Skeletal muscle tissue (tissue), 4 donors: ENCODE data around the gene ARID5B. TPM values are rescaled to one million over a fixed set of nuclear protein-coding genes. Genes with fewer than 3 reads are reported as not detected.

ENCODE experiments used
- H3K27ac ChIP-seq: one replicate; pipeline ENCODE4 v1.7.0; 2013; ENCODE audit warnings: mild to moderate bottlenecking, low read depth, low read length, inconsistent platforms
- H3K27me3 ChIP-seq, 3 donors: one replicate each; pipeline ENCODE4 v1.7.0; 2013; ENCODE audit warnings: low read length in 3 of 3; ENCODE audit not compliant: control insufficient read depth in 3 of 3, insufficient read depth in 3 of 3
- H3K36me3 ChIP-seq, 3 donors: one replicate each; pipeline ENCODE4 v1.7.0; 2013; ENCODE audit warnings: low read length in 3 of 3; ENCODE audit not compliant: control insufficient read depth in 3 of 3, insufficient read depth in 3 of 3
- H3K4me1 ChIP-seq, 3 donors: one replicate each; pipeline ENCODE4 v1.7.0; 2013; ENCODE audit warnings: low read length in 3 of 3, mild to moderate bottlenecking in 3 of 3; ENCODE audit not compliant: control insufficient read depth in 3 of 3, insufficient read depth in 3 of 3
- H3K4me3 ChIP-seq, 3 donors: one replicate each; pipeline ENCODE4 v1.7.0; 2013; ENCODE audit warnings: low read length in 3 of 3
- H3K9ac ChIP-seq, 3 donors: one replicate each; pipeline ENCODE4 v1.7.0; 2013; ENCODE audit warnings: low read length in 3 of 3, mild to moderate bottlenecking in 3 of 3, moderate library complexity in 2 of 3, low read depth in 1 of 3
- H3K9me3 ChIP-seq, 3 donors: one replicate each; pipeline ENCODE4 v1.7.0; 2013; ENCODE audit warnings: low read length in 3 of 3; ENCODE audit not compliant: control insufficient read depth in 3 of 3
- total RNA-seq: library from RNA; depleted of rRNA; stranded (reverse); fragments of >200 nt; gene quantifications from one replicate; pipeline ENCODE4 v1.2.3, GENCODE V29; 2014
- donor health status: Osteomylitis.

Gene ARID5B
- total RNA-seq, 1 donor from 2014 or later = 27.7 TPM

GRCh38 chr10:62093863-62094291 lies 192.4 kb downstream of the ARID5B start:
- Histone ChIP-seq H3K36me3 (peaks cover 29 to 45% (median 38%) of the 10 kb centered on the region in 3 donors), H3K9me3 (no peaks in the 10 kb centered on the region), H3K9ac (no peak overlapping the region), H3K27me3 (no peaks in the 10 kb centered on the region), H3K4me1 (peaks cover 15 to 41% (median 15%) of the 10 kb centered on the region in 3 donors), H3K4me3 (no peak overlapping the region), H3K27ac (peak overlapping the region; percentile 31)

GRCh38 chr10:62095181-62096122 lies 194.0 kb downstream of the ARID5B start:
- Histone ChIP-seq H3K4me3 (no peak overlapping the region), H3K9me3 (no peaks in the 10 kb centered on the region), H3K27ac (peak overlapping the region; percentile 63), H3K36me3 (peaks cover 23 to 33% (median 30%) of the 10 kb centered on the region in 3 donors), H3K27me3 (no peaks in the 10 kb centered on the region), H3K4me1 (peaks cover 15 to 42% (median 15%) of the 10 kb centered on the region in 3 donors), H3K9ac (no peak overlapping the region)

- H3K27ac ChIP-seq = peak overlapping the region; percentile 54
- peaks cover 17 to 25% (median 20%) of the 10 kb centered on the region in 3 donors for H3K36me3 ChIP-seq
- no peaks in the 10 kb centered on the region for H3K27me3 ChIP-seq
- no peaks in the 10 kb centered on the region for H3K9me3 ChIP-seq
- H3K4me1 ChIP-seq = peaks cover 15 to 42% (median 15%) of the 10 kb centered on the region in 3 donors
- no peak overlapping the region for H3K9ac ChIP-seq
- no peak overlapping the region for H3K4me3 ChIP-seq
Observed at GRCh38 chr10:62096256-62096933, 194.9 kb downstream of the ARID5B start.

- Histone ChIP-seq H3K27me3 (no peaks in the 10 kb centered on the region), H3K36me3 (peaks cover 0 to 6% (median 0%) of the 10 kb centered on the region in 3 donors), H3K4me3 (no peak overlapping the region), H3K27ac (peak overlapping the region; percentile 20), H3K9me3 (no peaks in the 10 kb centered on the region), H3K4me1 (peaks cover 11 to 29% (median 11%) of the 10 kb centered on the region in 3 donors), H3K9ac (no peak overlapping the region)
Observed at GRCh38 chr10:62098278-62099121, 197.0 kb downstream of the ARID5B start.

GRCh38 chr10:62099299-62099698 lies 197.8 kb downstream of the ARID5B start:
- no peak overlapping the region for H3K27ac ChIP-seq
- H3K4me1 ChIP-seq = peaks cover 4 to 22% (median 7%) of the 10 kb centered on the region in 3 donors
- H3K4me3 ChIP-seq = no peak overlapping the region
- no peaks in the 10 kb centered on the region for H3K27me3 ChIP-seq
- no peaks in the 10 kb centered on the region for H3K36me3 ChIP-seq
- no peaks in the 10 kb centered on the region for H3K9me3 ChIP-seq
- no peak overlapping the region for H3K9ac ChIP-seq

- H3K27ac ChIP-seq = no peak overlapping the region
- H3K27me3 ChIP-seq = no peaks in the 10 kb centered on the region
- H3K9me3 ChIP-seq = no peaks in the 10 kb centered on the region
- H3K4me1 ChIP-seq = peaks cover 0 to 1% (median 0%) of the 10 kb centered on the region in 3 donors
- no peak overlapping the region for H3K4me3 ChIP-seq
- no peak overlapping the region for H3K9ac ChIP-seq
- no peaks in the 10 kb centered on the region for H3K36me3 ChIP-seq
Observed at GRCh38 chr10:62103857-62104256, 202.4 kb downstream of the ARID5B start.

- no peaks in the 10 kb centered on the region for H3K36me3 ChIP-seq
- peaks cover 0 to 5% (median 0%) of the 10 kb centered on the region in 3 donors for H3K4me1 ChIP-seq
- no peak overlapping the region for H3K9ac ChIP-seq
- no peaks in the 10 kb centered on the region for H3K9me3 ChIP-seq
- H3K4me3 ChIP-seq = no peak overlapping the region
- H3K27me3 ChIP-seq = no peaks in the 10 kb centered on the region
- H3K27ac ChIP-seq = no peak overlapping the region
Observed at GRCh38 chr10:62106929-62107519, 205.5 kb downstream of the ARID5B start.

GRCh38 chr10:62108759-62109586 lies 207.5 kb downstream of the ARID5B start:
- no peak overlapping the region for H3K27ac ChIP-seq
- H3K36me3 ChIP-seq = no peaks in the 10 kb centered on the region
- peaks cover 0 to 5% (median 0%) of the 10 kb centered on the region in 3 donors for H3K4me1 ChIP-seq
- H3K9ac ChIP-seq = no peak overlapping the region
- no peak overlapping the region for H3K4me3 ChIP-seq
- no peaks in the 10 kb centered on the region for H3K9me3 ChIP-seq
- no peaks in the 10 kb centered on the region for H3K27me3 ChIP-seq
